ENCODE measurements around the gene ALDOA. TPM values are rescaled to one million over a fixed set of nuclear protein-coding genes. Genes with fewer than 3 reads are reported as not detected.
A peak's percentile ranks its signal among the peaks of the same experiment; 100 is the strongest.

Gene ALDOA
- total and polyA plus RNA-seq, 9 donors, result 1,252 to 2,647 (median 2,029) TPM

GRCh38 chr16:30053376-30054015 lies 12.1 kb upstream of the ALDOA start:
- Histone ChIP-seq H3K4me3 (ENCODE audit: low read length) (peak overlapping the region; percentile 72), H3K36me3 (ENCODE audit: control insufficient read depth, insufficient read depth, low read length) (peaks cover 8% of the 10 kb centered on the region), H3K9me3 (replicated peaks; ENCODE audit: control insufficient read depth, low read depth, low read length) (no peaks in the 10 kb centered on the region), H3K27ac (ENCODE audit: low read length) (peak overlapping the region; percentile 71), H3K4me1 (ENCODE audit: control insufficient read depth, insufficient read depth, low read length) (peaks cover 31% of the 10 kb centered on the region), H3K27me3 (ENCODE audit: control insufficient read depth, insufficient read depth, low read length) (no peaks in the 10 kb centered on the region)
- peak; percentile 50 for DNase-seq
- WGBS (ENCODE audit: insufficient coverage), result 3% methylated on average over 13 of the region's 19 CpGs

- no peak overlapping the region for H3K27ac ChIP-seq (ENCODE audit: low read length)
- peaks cover 37% of the 10 kb centered on the region for H3K4me1 ChIP-seq (ENCODE audit: control insufficient read depth, insufficient read depth, low read length)
- H3K9me3 ChIP-seq (replicated peaks; ENCODE audit: control insufficient read depth, low read depth, low read length), result no peaks in the 10 kb centered on the region
- 49% methylated on average over 8 of the region's 8 CpGs for WGBS (ENCODE audit: insufficient coverage)
- H3K36me3 ChIP-seq (ENCODE audit: control insufficient read depth, insufficient read depth, low read length), result peaks cover 8% of the 10 kb centered on the region
- H3K27me3 ChIP-seq (ENCODE audit: control insufficient read depth, insufficient read depth, low read length), result no peaks in the 10 kb centered on the region
- no peak overlapping the region for H3K4me3 ChIP-seq (ENCODE audit: low read length)
- DNase-seq, result no peak
Observed at GRCh38 chr16:30054451-30054850, 11.1 kb upstream of the ALDOA start.

- peaks cover 8% of the 10 kb centered on the region for H3K36me3 ChIP-seq (ENCODE audit: control insufficient read depth, insufficient read depth, low read length)
- WGBS (ENCODE audit: insufficient coverage), result 18% methylated on average over 7 of the region's 10 CpGs
Observed at GRCh38 chr16:30054959-30055553, 10.5 kb upstream of the ALDOA start.

GRCh38 chr16:30060346-30060745 lies 5.2 kb upstream of the ALDOA start:
- no peak overlapping the region for H3K4me3 ChIP-seq (ENCODE audit: low read length)
- WGBS (ENCODE audit: insufficient coverage), result 54% methylated on average over 3 of the region's 4 CpGs
- H3K4me1 ChIP-seq (ENCODE audit: control insufficient read depth, insufficient read depth, low read length), result peaks cover 65% of the 10 kb centered on the region
- peaks cover 6% of the 10 kb centered on the region for H3K36me3 ChIP-seq (ENCODE audit: control insufficient read depth, insufficient read depth, low read length)
- H3K27ac ChIP-seq (ENCODE audit: low read length), result peak overlapping the region; percentile 95
- DNase-seq, result peak; percentile 45
- H3K9me3 ChIP-seq (replicated peaks; ENCODE audit: control insufficient read depth, low read depth, low read length), result no peaks in the 10 kb centered on the region
- no peaks in the 10 kb centered on the region for H3K27me3 ChIP-seq (ENCODE audit: control insufficient read depth, insufficient read depth, low read length)

More at GRCh38 chr16:30054959-30055553, 10.5 kb upstream of the ALDOA start:
- Histone ChIP-seq H3K27ac (ENCODE audit: low read length) (no peak overlapping the region), H3K9me3 (replicated peaks; ENCODE audit: control insufficient read depth, low read depth, low read length) (no peaks in the 10 kb centered on the region), H3K27me3 (ENCODE audit: control insufficient read depth, insufficient read depth, low read length) (no peaks in the 10 kb centered on the region), H3K4me1 (ENCODE audit: control insufficient read depth, insufficient read depth, low read length) (peaks cover 42% of the 10 kb centered on the region), H3K4me3 (ENCODE audit: low read length) (no peak overlapping the region)
- DNase-seq, result no peak

GRCh38 chr16:30060836-30061554 lies 4.6 kb upstream of the ALDOA start:
- DNase-seq, result peak; percentile 89
- no peaks in the 10 kb centered on the region for H3K27me3 ChIP-seq (ENCODE audit: control insufficient read depth, insufficient read depth, low read length)
- peak overlapping the region; percentile 95 for H3K27ac ChIP-seq (ENCODE audit: low read length)
- no peaks in the 10 kb centered on the region for H3K9me3 ChIP-seq (replicated peaks; ENCODE audit: control insufficient read depth, low read depth, low read length)
- peaks cover 65% of the 10 kb centered on the region for H3K4me1 ChIP-seq (ENCODE audit: control insufficient read depth, insufficient read depth, low read length)
- H3K4me3 ChIP-seq (ENCODE audit: low read length), result no peak overlapping the region
- peaks cover 3% of the 10 kb centered on the region for H3K36me3 ChIP-seq (ENCODE audit: control insufficient read depth, insufficient read depth, low read length)
- WGBS (ENCODE audit: insufficient coverage), result 10% methylated on average over 1 of the region's 2 CpGs

- peaks cover 16% of the 10 kb centered on the region for H3K36me3 ChIP-seq (ENCODE audit: control insufficient read depth, insufficient read depth, low read length)
- H3K4me1 ChIP-seq (ENCODE audit: control insufficient read depth, insufficient read depth, low read length), result peaks cover 69% of the 10 kb centered on the region
- no peaks in the 10 kb centered on the region for H3K9me3 ChIP-seq (replicated peaks; ENCODE audit: control insufficient read depth, low read depth, low read length)
- DNase-seq, result peak; percentile 46
- WGBS (ENCODE audit: insufficient coverage), result 61% methylated on average over 12 of the region's 12 CpGs
- peak overlapping the region; percentile 58 for H3K4me3 ChIP-seq (ENCODE audit: low read length)
- peak overlapping the region; percentile 95 for H3K27ac ChIP-seq (ENCODE audit: low read length)
- no peaks in the 10 kb centered on the region for H3K27me3 ChIP-seq (ENCODE audit: control insufficient read depth, insufficient read depth, low read length)
Observed at GRCh38 chr16:30063278-30063892, 2.2 kb upstream of the ALDOA start.

- Histone ChIP-seq H3K9me3 (replicated peaks; ENCODE audit: control insufficient read depth, low read depth, low read length) (no peaks in the 10 kb centered on the region), H3K36me3 (ENCODE audit: control insufficient read depth, insufficient read depth, low read length) (peaks cover 24% of the 10 kb centered on the region), H3K27me3 (ENCODE audit: control insufficient read depth, insufficient read depth, low read length) (no peaks in the 10 kb centered on the region), H3K4me1 (ENCODE audit: control insufficient read depth, insufficient read depth, low read length) (peaks cover 70% of the 10 kb centered on the region), H3K4me3 (ENCODE audit: low read length) (peak overlapping the region; percentile 58), H3K27ac (ENCODE audit: low read length) (peak overlapping the region; percentile 95)
- WGBS (ENCODE audit: insufficient coverage), result 3% methylated on average over 3 of the region's 27 CpGs
- DNase-seq, result peak; percentile 87
Observed at GRCh38 chr16:30063893-30064728, 1.4 kb upstream of the ALDOA start.

- Histone ChIP-seq H3K27ac (ENCODE audit: low read length) (peak overlapping the region; percentile 95), H3K27me3 (ENCODE audit: control insufficient read depth, insufficient read depth, low read length) (no peaks in the 10 kb centered on the region), H3K4me1 (ENCODE audit: control insufficient read depth, insufficient read depth, low read length) (peaks cover 73% of the 10 kb centered on the region), H3K9me3 (replicated peaks; ENCODE audit: control insufficient read depth, low read depth, low read length) (no peaks in the 10 kb centered on the region), H3K36me3 (ENCODE audit: control insufficient read depth, insufficient read depth, low read length) (peaks cover 30% of the 10 kb centered on the region), H3K4me3 (ENCODE audit: low read length) (peak overlapping the region; percentile 58)
- DNase-seq, result no peak
- under 1% methylated on average over 25 of the region's 25 CpGs for WGBS (ENCODE audit: insufficient coverage)
Observed at GRCh38 chr16:30064729-30065101, 845 bp upstream of the ALDOA start.

- Histone ChIP-seq H3K27ac (ENCODE audit: low read length) (peak overlapping the region; percentile 97), H3K9me3 (replicated peaks; ENCODE audit: control insufficient read depth, low read depth, low read length) (no peaks in the 10 kb centered on the region), H3K4me3 (ENCODE audit: low read length) (peak overlapping the region; percentile 98), H3K4me1 (ENCODE audit: control insufficient read depth, insufficient read depth, low read length) (peaks cover 64% of the 10 kb centered on the region), H3K36me3 (ENCODE audit: control insufficient read depth, insufficient read depth, low read length) (peaks cover 42% of the 10 kb centered on the region), H3K27me3 (ENCODE audit: control insufficient read depth, insufficient read depth, low read length) (no peaks in the 10 kb centered on the region)
- under 1% methylated on average over 31 of the region's 44 CpGs for WGBS (ENCODE audit: insufficient coverage)
- DNase-seq, result peak; percentile 70
Observed at GRCh38 chr16:30065943-30066760, 592 bp downstream of the ALDOA start.
